ENCODE measurements around the gene TVP23C. TPM values are rescaled to one million over a fixed set of nuclear protein-coding genes. Genes with fewer than 3 reads are reported as not detected.

The TVP23C gene
- total RNA-seq, 1 experiment from 2014 or later = 14.1 TPM

- TF ChIP-seq ELF1 (IDR thresholded peaks at IDR 0.05; ENCODE audit: borderline replicate concordance, low read depth) (no peak), SIN3A (IDR thresholded peaks at IDR 0.05; ENCODE audit: low read depth) (no peak), FOSL1 (IDR thresholded peaks at IDR 0.05; ENCODE audit: low read depth) (no peak), SRF (IDR thresholded peaks at IDR 0.05; ENCODE audit: low read depth) (no peak), TCF7L2 (IDR thresholded peaks at IDR 0.05; ENCODE audit: borderline replicate concordance, extremely low read depth, insufficient read depth, insufficient read length) (no peak), POLR2AphosphoS5 (IDR thresholded peaks at IDR 0.05; ENCODE audit: low read depth, low read length) (no peak), EGR1 (IDR thresholded peaks at IDR 0.05; ENCODE audit: low read depth) (no peak), CBX3 (IDR thresholded peaks at IDR 0.05; ENCODE audit: low read depth) (no peak), POLR2A (IDR thresholded peaks at IDR 0.05; ENCODE audit: borderline replicate concordance, extremely low read depth, insufficient read depth, insufficient read length) (no peak)
- H3K36me3 ChIP-seq (ENCODE audit: control insufficient read depth in 1 of 2, insufficient read depth in 2 of 2, low read length in 2 of 2) = no peaks in the 10 kb centered on the region
- RAD21 ChIA-PET (ENCODE audit: low non-redundant PET in 1 of 2, low total read pairs in 2 of 2, uncharacterized antibody in 2 of 2, unreplicated experiment in 2 of 2) = no interaction called here
- BruUV-seq (replicated peaks) = no TSS peak
- no peak for DNase-seq (ENCODE audit: low read depth, low spot score)
- CTCF ChIA-PET = no interaction called here
- intact Hi-C loops (cut with micrococcal nuclease) = no loop called here
- H3K4me1 ChIP-seq (ENCODE audit: control insufficient read depth in 1 of 2, insufficient read depth in 2 of 2, low read length in 2 of 2) = no peaks in the 10 kb centered on the region
- POLR2A ChIA-PET = no interaction called here
- H3K27ac ChIP-seq (ENCODE audit: low read depth, low read length) = no peak overlapping the region
- H3K4me2 ChIP-seq (ENCODE audit: low read length) = no peak overlapping the region
- no peak for ATAC-seq
- H3K9ac ChIP-seq (ENCODE audit: low read length) = no peak overlapping the region
- H3K4me3 ChIP-seq (replicated peaks in 1 of 2; ENCODE audit: low read depth in 1 of 2, low read length in 2 of 2) = no peak overlapping the region
- peaks cover 6 to 8% of the 10 kb centered on the region in 2 experiments; a peak in 3 of 4 replicates for H3K9me3 ChIP-seq (ENCODE audit: control insufficient read depth in 1 of 2, insufficient read depth in 1 of 2, low read depth in 1 of 2, low read length in 2 of 2)
- H3K9me2 ChIP-seq (ENCODE audit: insufficient read depth) = no peaks in the 10 kb centered on the region
- no peak overlapping the region for H2AFZ ChIP-seq (ENCODE audit: low read depth, low read length, poor library complexity, severe bottlenecking)
- H3K79me2 ChIP-seq (ENCODE audit: insufficient read depth, low read length) = no peaks in the 10 kb centered on the region
- H4K20me1 ChIP-seq (ENCODE audit: insufficient read depth) = no peaks in the 10 kb centered on the region
- no peaks in the 10 kb centered on the region for H3K27me3 ChIP-seq (ENCODE audit: insufficient read depth, low read length)
Measured at GRCh38 chr17:15456496-15456895, 106.8 kb downstream of the TVP23C start.

GRCh38 chr17:15454346-15454745 is 108.9 kb downstream of the TVP23C start:
- no peak overlapping the region for H2AFZ ChIP-seq (ENCODE audit: low read depth, low read length, poor library complexity, severe bottlenecking)
- no peak overlapping the region for H3K27ac ChIP-seq (ENCODE audit: low read depth, low read length)
- H3K36me3 ChIP-seq (ENCODE audit: control insufficient read depth in 1 of 2, insufficient read depth in 2 of 2, low read length in 2 of 2) = no peaks in the 10 kb centered on the region
- no peaks in the 10 kb centered on the region for H4K20me1 ChIP-seq (ENCODE audit: insufficient read depth)
- no peaks in the 10 kb centered on the region for H3K27me3 ChIP-seq (ENCODE audit: insufficient read depth, low read length)
- H3K9me2 ChIP-seq (ENCODE audit: insufficient read depth) = no peaks in the 10 kb centered on the region
- BruUV-seq (replicated peaks) = no TSS peak
- TF ChIP-seq REST (IDR thresholded peaks at IDR 0.05; ENCODE audit: low read depth) = no peak
- ChIA-PET POLR2A (no interaction called here), CTCF (no interaction called here), RAD21 (ENCODE audit: low non-redundant PET in 1 of 2, low total read pairs in 2 of 2, uncharacterized antibody in 2 of 2, unreplicated experiment in 2 of 2) (no interaction called here)
- H3K4me2 ChIP-seq (ENCODE audit: low read length) = no peak overlapping the region
- ATAC-seq (no peak), DNase-seq (ENCODE audit: low read depth, low spot score) (no peak)
- H3K9ac ChIP-seq (ENCODE audit: low read length) = no peak overlapping the region
- peaks cover 6 to 8% of the 10 kb centered on the region in 2 experiments; a peak in 3 of 4 replicates for H3K9me3 ChIP-seq (ENCODE audit: control insufficient read depth in 1 of 2, insufficient read depth in 1 of 2, low read depth in 1 of 2, low read length in 2 of 2)
- intact Hi-C loops (cut with micrococcal nuclease) = no loop called here
- no peaks in the 10 kb centered on the region for H3K79me2 ChIP-seq (ENCODE audit: insufficient read depth, low read length)
- H3K4me1 ChIP-seq (ENCODE audit: control insufficient read depth in 1 of 2, insufficient read depth in 2 of 2, low read length in 2 of 2) = no peaks in the 10 kb centered on the region
- no peak overlapping the region for H3K4me3 ChIP-seq (replicated peaks in 1 of 2; ENCODE audit: low read depth in 1 of 2, low read length in 2 of 2)

All from HCT116 (cell line).